CD4-positive, alpha-beta T cell treated with Interleukin-2 at 100 ng/mL for 4 hours (primary cell): Measurements from ENCODE around the gene SLX4.
A peak's percentile ranks its signal among the peaks of the same experiment; 100 is the strongest.
"Not testable (repeated sequence)": the region's sequence is repeated elsewhere in the genome, so short reads cannot be mapped to it uniquely, and the experiment has no call there.

Experiments used
- DNase-seq: peaks from one replicate; pipeline ENCODE4 v3.0.0-alpha.2; 2020; ENCODE audit warnings: low spot score

Gene SLX4

GRCh38 chr16:3611146-3611975 is at the start of gene SLX4:
Gene SLX4, minus strand, starts transcription at chr16:3611606. Its CDS starts 2,642 bp downstream, at chr16:3608964.
- peak; percentile 90 for DNase-seq

DNA sequence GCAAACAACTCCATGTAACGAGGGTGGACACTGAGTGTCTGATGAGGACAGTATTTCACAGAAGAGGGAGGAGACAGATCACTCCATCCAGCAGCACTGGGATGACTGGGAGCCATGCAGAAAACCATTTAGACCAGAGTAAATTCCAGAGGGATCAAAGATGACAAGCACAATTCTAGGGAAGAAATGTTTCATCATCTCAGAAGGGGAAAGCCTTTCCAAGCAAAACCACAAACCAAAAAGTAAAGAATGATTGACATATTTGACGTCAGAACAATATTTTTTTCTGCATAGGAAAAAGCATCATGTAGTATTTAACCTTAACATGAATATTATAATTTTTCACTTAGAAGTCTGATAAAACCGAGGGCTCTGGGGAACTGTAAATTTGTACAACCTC is 47.8 kb upstream of the SLX4 start:
- DNase-seq = no peak

DNA sequence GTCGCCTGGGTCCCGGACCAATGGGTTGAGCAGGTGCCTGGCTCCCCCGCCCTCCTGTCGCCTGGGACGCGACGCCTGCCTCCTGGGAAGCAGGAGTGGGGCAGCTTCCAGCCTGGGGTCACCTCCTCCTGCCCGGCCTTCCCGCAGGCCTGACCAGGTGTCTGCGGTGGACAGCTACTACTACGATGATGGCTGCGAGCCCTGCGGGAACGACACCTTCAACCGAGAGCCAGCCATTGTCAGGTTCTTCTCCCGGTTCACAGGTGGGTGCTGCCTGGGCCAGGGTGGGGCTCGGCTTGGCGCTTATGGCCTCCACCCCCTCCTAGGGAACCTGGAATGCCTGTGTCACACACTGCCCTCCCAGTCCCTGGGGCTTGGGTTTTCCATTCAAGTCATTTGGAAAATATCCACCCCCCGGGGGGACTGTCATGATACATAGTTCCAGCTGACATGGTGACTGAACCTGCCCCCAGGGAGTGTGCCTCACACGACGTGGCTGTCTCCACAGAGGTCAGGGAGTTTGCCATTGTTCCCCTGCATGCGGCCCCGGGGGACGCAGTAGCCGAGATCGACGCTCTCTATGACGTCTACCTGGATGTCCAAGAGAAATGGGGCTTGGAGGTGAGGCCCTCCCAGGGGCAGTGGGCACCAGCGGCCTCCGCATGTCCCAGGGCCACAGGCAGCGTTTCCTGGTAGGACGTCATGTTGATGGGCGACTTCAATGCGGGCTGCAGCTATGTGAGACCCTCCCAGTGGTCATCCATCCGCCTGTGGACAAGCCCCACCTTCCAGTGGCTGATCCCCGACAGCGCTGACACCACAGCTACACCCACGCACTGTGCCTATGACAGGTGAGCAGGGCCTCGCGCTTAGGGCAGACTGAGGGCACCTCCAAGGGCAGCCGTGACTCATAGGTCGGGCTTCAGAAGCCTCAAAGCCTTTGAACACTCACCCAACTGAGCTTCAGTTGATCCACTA is 45.4 kb upstream of the SLX4 start:
- peak; percentile 28 for DNase-seq

DNA sequence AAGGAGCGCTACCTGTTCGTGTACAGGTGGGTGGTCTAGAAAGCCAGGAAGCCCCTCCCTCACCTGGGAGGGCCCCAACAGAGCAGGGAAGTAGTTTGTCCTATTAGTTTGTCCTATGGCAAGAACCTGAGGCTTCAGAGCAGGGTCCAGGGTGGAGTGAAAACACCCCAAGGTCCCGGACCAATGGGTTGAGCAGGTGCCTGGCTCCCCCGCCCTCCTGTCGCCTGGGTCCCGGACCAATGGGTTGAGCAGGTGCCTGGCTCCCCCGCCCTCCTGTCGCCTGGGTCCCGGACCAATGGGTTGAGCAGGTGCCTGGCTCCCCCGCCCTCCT is 44.7 kb upstream of the SLX4 start:
- DNase-seq = not testable (repeated sequence)

GRCh38 chr16:3655396-3656159 is 44.2 kb upstream of the SLX4 start:
- DNase-seq = no peak

DNA sequence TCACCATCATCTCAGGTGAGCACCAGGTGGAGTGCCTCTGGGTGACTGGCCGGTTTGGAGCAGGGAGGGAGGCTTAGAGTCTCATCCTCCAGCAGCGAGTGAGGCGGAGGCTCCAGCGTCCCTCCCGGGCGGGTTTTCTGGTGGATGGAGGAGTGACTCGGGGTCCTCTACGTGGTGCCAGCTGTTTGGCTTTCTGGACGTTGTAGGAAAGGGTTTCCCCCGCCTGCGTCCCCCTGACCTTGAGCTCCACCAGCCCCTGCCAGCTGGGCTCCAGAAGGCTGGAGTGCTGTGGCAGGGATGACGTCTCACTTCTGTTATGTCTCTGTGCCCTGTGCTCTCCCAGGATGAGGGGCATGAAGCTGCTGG is 43.6 kb upstream of the SLX4 start:
- DNase-seq = no peak

DNA sequence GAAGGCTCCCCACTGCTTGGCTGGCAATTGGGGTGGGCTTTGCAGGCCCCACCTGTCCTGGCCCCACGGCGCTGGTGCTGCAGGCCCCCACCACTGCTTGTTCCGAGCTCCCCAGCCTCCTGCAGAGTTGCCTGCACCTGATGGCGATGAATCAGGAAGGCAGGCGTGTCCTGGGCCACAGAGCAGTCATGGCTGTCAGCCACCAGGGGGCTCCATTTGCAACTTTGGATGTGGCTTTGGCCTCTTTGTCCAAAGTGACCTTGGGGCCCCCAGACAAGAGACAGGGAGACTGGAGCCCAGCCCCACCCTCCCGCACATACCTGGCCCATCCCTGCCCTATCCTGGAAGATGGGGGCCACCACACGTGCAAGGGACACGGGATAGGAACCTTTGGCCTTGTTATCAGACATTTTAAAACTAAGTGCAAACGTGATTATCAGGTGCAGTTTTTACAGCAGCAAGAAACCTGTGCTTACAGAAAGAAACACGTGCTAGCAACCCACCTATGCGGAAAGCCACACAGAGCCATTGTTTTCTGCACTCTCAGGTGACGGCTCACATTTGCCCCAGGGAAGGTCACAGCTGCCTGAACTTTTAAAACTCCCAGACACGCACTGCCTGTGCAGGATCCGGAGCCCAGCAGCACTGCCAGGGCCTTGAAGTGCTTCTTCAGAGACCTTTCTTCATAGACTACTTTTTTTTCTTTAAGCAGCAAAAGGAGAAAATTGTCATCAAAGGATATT is 43.0 kb upstream of the SLX4 start, which contains the start of gene DNASE1:
TSS of gene DNASE1 (plus strand) at position 443 of the 743 bp plus-strand sequence. CDS start 683 bp downstream, outside the sequence.
- peak; percentile 64 for DNase-seq

GRCh38 chr16:3652373-3653195 is 41.2 kb upstream of the SLX4 start:
- DNase-seq = no peak

DNA sequence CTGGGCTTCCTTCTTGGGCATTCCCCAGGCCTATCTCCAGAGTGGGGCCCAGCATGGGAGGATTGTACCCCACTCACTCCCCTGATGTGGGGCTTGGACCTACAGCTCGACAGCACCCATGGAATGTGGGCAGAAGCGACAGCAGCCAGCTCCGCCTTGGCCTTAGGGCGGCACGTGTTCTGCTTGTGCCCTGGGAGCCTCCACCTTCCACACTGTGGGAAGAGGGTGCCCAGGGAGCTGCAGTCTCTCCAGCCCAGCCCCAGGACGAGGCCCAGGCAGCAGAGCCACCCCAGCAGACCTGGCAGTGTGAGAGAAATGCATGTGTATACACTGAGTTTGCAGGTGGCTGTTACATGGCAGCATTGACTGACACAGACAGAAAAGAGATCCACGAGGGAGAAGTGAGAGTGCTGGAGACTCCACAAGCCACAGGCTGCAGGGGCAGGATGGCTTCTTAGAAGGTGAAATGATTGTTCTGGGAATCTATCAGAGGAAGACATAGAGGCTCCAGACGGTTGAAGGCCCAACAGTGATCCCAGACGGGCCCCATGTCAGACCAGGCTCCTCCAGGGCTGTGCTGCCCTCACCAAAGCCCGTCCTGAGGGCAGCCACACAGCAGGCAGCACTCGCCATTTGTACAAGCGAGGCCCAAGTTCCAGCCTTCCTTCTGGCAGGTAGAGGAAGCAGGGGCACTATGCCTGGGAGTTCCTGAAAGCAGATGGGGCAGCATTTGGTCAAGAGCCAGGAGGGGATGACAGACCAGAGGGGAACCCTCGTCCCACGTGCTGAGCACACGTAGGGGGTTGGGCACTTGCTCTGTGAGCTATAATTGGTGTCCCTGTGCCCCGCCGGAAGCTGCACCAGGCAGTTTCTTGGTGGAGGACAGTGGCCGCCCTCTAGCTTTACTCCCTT is 40.3 kb upstream of the SLX4 start:
- DNase-seq = no peak

DNA sequence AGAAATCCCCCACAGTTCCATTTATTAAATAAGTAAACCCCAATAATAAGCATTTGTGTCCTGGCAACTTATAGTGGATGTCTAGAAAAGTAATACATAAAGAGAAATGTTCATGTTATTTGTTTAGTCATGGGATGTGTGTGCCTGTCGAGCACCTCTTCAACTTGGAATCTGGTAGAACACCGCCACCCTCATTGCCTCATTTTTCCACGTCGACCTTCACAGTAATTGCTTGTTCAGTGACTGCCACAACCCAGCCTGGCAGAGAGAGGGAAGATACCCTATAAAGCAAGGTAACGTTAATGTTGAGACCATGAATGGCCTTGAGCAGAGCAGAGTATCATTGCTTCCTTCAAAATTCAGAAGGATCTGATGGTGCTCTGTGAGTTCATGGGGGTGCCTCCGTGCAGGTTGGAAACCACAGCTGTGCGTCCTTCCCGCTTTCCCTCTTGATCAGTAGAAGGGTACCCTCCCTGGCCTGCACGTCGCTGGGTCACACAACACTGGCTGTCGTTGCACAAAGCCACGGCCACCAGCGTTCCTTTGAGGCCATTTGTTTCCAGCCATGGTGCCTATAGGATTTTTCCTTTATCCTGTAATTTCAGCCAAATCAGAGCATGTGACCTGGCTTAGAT is 39.3 kb upstream of the SLX4 start:
- no peak for DNase-seq

GRCh38 chr16:3646348-3646920 is 35.0 kb upstream of the SLX4 start:
- no peak for DNase-seq

DNA sequence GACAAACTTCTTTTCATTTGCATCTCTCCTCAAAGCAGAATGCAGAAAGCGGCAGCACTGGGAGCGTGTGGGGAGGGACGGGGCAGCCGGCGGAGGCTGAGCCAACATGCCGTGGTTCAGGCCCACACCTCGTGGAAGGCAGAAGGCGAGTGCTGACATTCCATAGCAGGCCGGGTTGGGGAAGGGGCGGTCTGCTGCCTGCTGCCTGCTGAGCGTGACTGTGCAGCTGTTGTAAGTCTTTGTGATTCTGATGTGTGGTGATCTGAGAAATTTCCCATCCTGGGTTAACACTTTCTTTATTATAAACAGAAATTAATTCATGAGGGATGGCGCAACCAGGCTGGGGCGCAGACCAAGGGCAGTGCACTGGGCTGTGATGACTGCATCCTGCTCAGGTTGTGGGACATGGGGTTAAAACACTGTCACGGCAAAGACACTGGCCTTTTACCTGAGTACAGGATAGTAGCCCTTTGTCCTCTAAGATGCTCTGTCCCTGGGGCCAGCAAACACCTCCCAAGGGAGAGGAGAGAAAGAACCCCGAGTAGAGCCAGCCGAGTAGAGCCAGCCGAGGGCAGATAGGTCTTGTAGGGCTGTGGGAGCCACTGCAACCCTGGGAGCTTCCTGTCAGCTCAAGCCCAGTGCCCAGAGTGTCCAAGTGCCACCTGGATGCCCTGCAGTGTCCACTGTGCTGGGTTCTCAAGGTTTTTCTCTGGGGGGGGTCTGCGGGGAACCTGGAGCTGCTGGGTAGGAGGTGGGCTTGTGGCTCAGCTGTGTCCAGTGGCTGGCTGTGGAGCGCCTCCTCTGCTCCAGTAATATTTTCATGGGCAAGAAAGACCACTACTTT is 34.3 kb upstream of the SLX4 start:
- DNase-seq = no peak

DNA sequence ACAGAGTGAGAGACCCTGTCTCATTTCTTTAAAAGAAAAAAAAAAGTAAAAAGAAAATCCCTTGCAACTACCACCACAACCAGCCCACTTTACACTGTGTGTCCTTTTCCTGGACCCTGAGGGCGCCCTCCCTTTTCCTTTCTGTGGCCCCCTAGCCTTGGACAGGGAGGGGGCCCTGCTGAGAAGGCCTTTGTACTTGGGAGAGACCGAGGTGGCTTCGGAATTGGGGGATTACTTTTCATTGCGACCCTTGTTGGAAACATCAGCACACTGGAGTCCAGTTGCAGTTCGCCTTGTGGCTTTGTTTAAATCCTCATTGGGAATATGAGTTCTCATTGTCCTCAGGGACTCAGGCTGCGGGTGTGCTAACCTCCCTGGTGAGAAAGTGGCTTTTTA is 33.7 kb upstream of the SLX4 start:
- no peak for DNase-seq

DNA sequence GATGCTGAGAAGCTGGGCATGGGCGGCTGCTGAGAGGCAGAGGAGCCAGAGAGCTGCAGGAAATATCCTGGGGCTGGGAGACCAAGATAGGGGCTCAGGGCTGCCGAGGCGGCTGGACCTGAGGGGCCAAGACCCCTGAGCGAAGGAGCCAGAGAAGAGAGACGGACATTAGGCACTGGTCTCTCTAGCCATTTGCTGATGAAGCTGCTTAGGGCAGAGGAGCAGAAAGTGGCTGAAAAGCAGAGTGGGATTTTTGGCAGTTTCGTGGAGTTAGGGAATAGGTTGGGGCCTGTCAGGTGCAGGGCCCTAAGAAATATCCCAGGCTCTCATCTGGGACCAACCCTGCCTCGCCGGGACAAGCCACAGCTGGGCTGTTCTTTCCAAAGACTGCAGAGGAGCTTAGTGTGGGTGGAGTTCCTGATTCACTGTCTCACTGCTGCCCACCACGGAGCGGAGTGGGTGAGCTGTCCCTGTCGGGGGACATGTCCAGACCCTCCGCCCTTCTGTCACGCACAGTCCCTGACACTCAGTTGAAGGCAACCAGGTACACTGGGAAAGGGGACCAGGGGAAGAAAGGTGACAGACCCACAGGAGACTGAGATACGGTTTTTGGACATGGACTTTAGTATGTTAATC is 31.8 kb upstream of the SLX4 start:
- DNase-seq = no peak

GRCh38 chr16:3642397-3643094 is 31.1 kb upstream of the SLX4 start:
- DNase-seq = no peak

DNA sequence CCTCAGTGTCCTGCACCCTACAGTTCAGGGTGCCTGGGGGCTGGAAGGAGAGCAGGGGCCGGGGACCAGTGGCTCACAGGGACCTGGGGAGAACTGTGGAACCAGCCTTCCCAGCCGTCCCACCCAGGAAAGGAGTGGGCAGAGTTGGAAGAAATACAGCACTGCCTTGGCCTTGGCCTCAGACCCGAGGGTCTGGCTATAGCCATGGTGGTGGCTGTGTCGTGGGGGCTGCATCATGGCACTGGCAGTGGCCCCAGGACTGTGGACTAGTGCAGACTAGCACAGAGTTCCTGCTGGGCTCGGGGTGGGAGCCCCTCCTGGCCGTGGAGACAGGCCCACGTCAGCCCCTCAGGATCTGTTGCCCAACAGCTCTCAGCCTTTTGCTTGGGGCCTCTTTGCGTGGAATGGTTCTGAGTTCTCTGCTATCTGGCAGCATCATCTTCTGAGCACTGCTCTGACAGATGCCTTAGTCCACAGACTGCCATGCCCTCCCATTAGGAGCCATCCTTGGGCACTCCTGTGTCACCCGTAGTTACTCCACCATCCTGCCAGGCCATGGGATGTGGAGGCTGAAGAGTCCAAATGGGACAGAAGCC is 30.5 kb upstream of the SLX4 start:
- no peak for DNase-seq
